CD14-positive monocyte (primary cell): ENCODE measurements around the gene MOV10. TPM values are rescaled to one million over a fixed set of nuclear protein-coding genes. Genes with fewer than 3 reads are reported as not detected.

ENCODE experiments used
- DNase-seq, 3 donors: peaks; one replicate each; pipeline ENCODE4 v3.0.0-alpha.2; 2011 to 2022
- H2AFZ ChIP-seq: 2 replicates; pipeline ENCODE4 v1.6.0; 2012; ENCODE audit warnings: mild to moderate bottlenecking, low read depth, low read length, inconsistent platforms; ENCODE audit not compliant: insufficient read depth, poor library complexity, severe bottlenecking
- H3K27ac ChIP-seq, 2 donors: 1 replicate in 1 of 2; 2 replicates in 1 of 2; pipeline ENCODE4 v1.5.1; 2012 to 2013; ENCODE audit warnings: low read length in 2 of 2, control low read depth in 1 of 2, inconsistent platforms in 1 of 2, low read depth in 1 of 2, mild to moderate bottlenecking in 1 of 2
- H3K27me3 ChIP-seq, 2 donors: one replicate each; pipeline versions ENCODE4 v1.6.0 to v1.6.1; 2011 to 2013; ENCODE audit warnings: low read length in 2 of 2; ENCODE audit not compliant: control insufficient read depth in 2 of 2, insufficient read depth in 2 of 2
- H3K36me3 ChIP-seq, 2 donors: replicated peaks in 1 of 2; 1 replicate in 1 of 2; 2 replicates in 1 of 2; pipeline versions ENCODE4 v1.5.1 to v1.6.1; 2012 to 2013; ENCODE audit warnings: low read length in 2 of 2, control low read depth in 1 of 2, inconsistent platforms in 1 of 2, mild to moderate bottlenecking in 1 of 2; ENCODE audit not compliant: insufficient read depth in 2 of 2, control insufficient read depth in 1 of 2
- H3K4me1 ChIP-seq, 2 donors: 1 replicate in 1 of 2; 2 replicates in 1 of 2; pipeline versions ENCODE4 v1.5.1 to v1.6.1; 2012 to 2013; ENCODE audit warnings: low read length in 2 of 2, control low read depth in 1 of 2, inconsistent platforms in 1 of 2, mild to moderate bottlenecking in 1 of 2, moderate library complexity in 1 of 2; ENCODE audit not compliant: insufficient read depth in 2 of 2, control insufficient read depth in 1 of 2
- H3K4me2 ChIP-seq: replicated peaks from 2 replicates; pipeline ENCODE3; 2012; ENCODE audit warnings: low read length, moderate library complexity, mild to moderate bottlenecking; ENCODE audit not compliant: poor library complexity, severe bottlenecking; ENCODE audit errors: extremely low read depth
- H3K4me3 ChIP-seq, 3 experiments: fragments of 200-600 bp in 1 of 3; sonication (generic) in 1 of 3; replicated peaks in 1 of 3; 1 replicate in 2 of 3; 2 replicates in 1 of 3; pipeline ENCODE4 v1.5.1; 2011 to 2013; ENCODE audit warnings: low read length in 3 of 3, mild to moderate bottlenecking in 3 of 3, control low read depth in 2 of 3, low read depth in 2 of 3, inconsistent platforms in 1 of 3, moderate library complexity in 1 of 3
- H3K79me2 ChIP-seq: 2 replicates; pipeline ENCODE4 v1.6.0; 2012; ENCODE audit warnings: mild to moderate bottlenecking, control low read depth, inconsistent platforms, low read length, moderate library complexity; ENCODE audit not compliant: insufficient read depth
- H3K9ac ChIP-seq: 2 replicates; pipeline ENCODE4 v1.6.0; 2017; ENCODE audit warnings: low read length, mild to moderate bottlenecking; ENCODE audit not compliant: insufficient read depth, poor library complexity, severe bottlenecking
- H3K9me3 ChIP-seq, 2 donors: replicated peaks in 1 of 2; 1 replicate in 1 of 2; 2 replicates in 1 of 2; pipeline versions ENCODE4 v1.5.1 to v1.6.1; 2012 to 2013; ENCODE audit warnings: low read length in 2 of 2, control low read depth in 1 of 2; ENCODE audit not compliant: control insufficient read depth in 1 of 2, insufficient read depth in 1 of 2
- H4K20me1 ChIP-seq: 2 replicates; pipeline ENCODE4 v1.6.0; 2012; ENCODE audit warnings: mild to moderate bottlenecking, low read length, control low read depth, moderate library complexity; ENCODE audit not compliant: insufficient read depth
- H3K27ac Mint-ChIP-seq, 7 donors: one replicate each; pipeline ENCODE4 v1.8.0; 2020; ENCODE audit warnings: mild to moderate bottlenecking in 7 of 7, mixed read lengths in 7 of 7, moderate library complexity in 6 of 7, inconsistent platforms in 2 of 7
- H3K27me3 Mint-ChIP-seq, 3 donors: one replicate each; pipeline ENCODE4 v1.8.0; 2021 to 2022; ENCODE audit warnings: low read depth in 3 of 3, mild to moderate bottlenecking in 3 of 3, mixed read lengths in 3 of 3, moderate library complexity in 3 of 3, inconsistent platforms in 1 of 3
- H3K36me3 Mint-ChIP-seq, 2 donors: one replicate each; pipeline ENCODE4 v1.8.0; 2020; ENCODE audit warnings: mixed read lengths in 2 of 2, inconsistent platforms in 1 of 2, mild to moderate bottlenecking in 1 of 2
- H3K4me1 Mint-ChIP-seq: one replicate; pipeline ENCODE4 v1.8.0; 2020; ENCODE audit warnings: mild to moderate bottlenecking, mixed read lengths
- H3K4me3 Mint-ChIP-seq, 2 donors: one replicate each; pipeline ENCODE4 v1.8.0; 2020; ENCODE audit warnings: mild to moderate bottlenecking in 2 of 2, mixed read lengths in 2 of 2, moderate library complexity in 1 of 2
- H3K9me3 Mint-ChIP-seq, 7 donors: one replicate each; pipeline ENCODE4 v1.8.0; 2020 to 2022; ENCODE audit warnings: mixed read lengths in 7 of 7, mild to moderate bottlenecking in 6 of 7, moderate library complexity in 6 of 7, inconsistent platforms in 2 of 7
- CTCF ChIP-seq: fragments of 200-600 bp; IDR thresholded peaks from one replicate; pipeline ENCODE4 v1.8.0; 2022; ENCODE audit warnings: antibody characterized with exemption, mild to moderate bottlenecking
- WGBS: methylation state at CpG from one replicate; pipeline ENCODE4 v1.1.5; 2013; ENCODE audit warnings: missing lambda C conversion rate; ENCODE audit not compliant: insufficient coverage; 5-methylcytosine and 5-hydroxymethylcytosine counted together
- intact Hi-C, 2 donors: fragments of 100-400 bp; cut with micrococcal nuclease; formaldehyde crosslinking; loops; one replicate each; pipeline versions ENCODE4 v1.15.0 to v1.15.1; 2023
- polyA plus RNA-seq, 3 donors: library from polyadenylated mRNA; depleted of rRNA in 1 of 3; unstranded in 2 of 3; stranded (reverse) in 1 of 3; fragments of 300-500 nt in 2 of 3; fragments of >200 nt in 1 of 3; fragmentation: Illumina TruSeq in 2 of 3; gene quantifications; 1 replicate in 2 of 3; 2 replicates in 1 of 3; pipeline ENCODE4 v1.2.3, GENCODE V29; 2012 to 2021

MOV10 gene
- polyA plus RNA-seq, 3 donors = 12.0 to 61.2 (median 13.6) TPM

DNA sequence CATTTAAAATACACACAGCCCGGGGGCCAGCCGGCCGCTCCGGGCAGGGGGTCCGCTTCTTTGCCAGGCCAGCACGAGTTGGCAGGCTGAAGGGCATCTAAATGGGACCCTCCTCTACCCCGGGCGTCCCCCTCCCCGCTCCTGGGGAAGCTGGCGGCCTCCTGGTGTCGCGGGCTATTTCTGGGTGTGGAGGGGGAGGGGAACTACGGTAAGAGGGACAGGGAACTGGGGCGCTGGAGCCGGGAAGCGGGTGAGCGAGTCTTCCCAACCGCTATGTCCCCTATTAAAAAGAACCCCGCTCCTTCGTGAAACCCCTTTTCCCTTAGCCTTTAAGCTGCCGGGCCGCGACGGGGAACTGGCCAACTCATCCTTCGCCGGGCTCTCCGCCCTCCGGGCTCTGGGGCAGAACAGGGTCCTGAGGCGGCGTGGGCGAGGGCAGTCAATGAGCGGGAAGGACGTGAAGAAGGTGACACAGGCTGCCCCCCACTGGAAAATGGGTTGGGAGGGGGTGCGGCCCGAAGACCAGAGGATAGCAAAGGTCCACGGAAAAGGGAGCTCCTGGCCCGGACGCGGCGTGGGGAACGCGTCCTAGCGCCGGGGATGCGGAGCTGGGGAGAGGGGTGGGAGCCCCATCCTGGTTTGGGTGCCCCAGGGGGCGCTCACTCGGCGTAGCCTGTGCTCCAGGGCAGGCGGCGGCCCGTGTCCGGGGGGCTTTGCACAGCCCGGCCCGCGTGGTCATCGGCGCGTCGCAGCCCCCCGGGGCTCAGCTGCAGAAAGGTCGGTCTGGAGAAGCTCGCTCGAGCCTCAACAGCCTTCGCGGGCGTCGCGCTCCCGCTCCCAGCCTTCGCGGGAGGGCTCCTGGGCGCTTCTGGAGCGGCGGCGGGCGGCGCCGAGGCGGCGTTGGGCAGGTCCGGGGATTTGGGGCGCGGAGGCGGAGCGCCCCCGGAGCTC lies 40.1 kb downstream of the MOV10 start:
- no peaks in the 10 kb centered on the region for H3K9me3 ChIP-seq
- intact Hi-C loops = loop anchor here (5.0 to 10.0 kb wide), 6 partner anchors 93 to 1570 kb away; partner anchors contain the start of genes LRIG2 (in 1 of the 2) and SLC16A1 (in 1 of the 2)
- no peaks in the 10 kb centered on the region for H4K20me1 ChIP-seq
- peak overlapping the region; percentile 89 to 94 for H3K4me3 Mint-ChIP-seq
- under 1% methylated on average over 79 of the region's 86 CpGs for WGBS
- DNase-seq = peak in 2 of 3 donors; percentile 26 to 34
- peak overlapping the region in 3 of 7 donors; percentile 40 to 73 (median 68) for H3K27ac Mint-ChIP-seq
- no peak overlapping the region for H3K27ac ChIP-seq
- peaks cover 25 to 52% (median 33%) of the 10 kb centered on the region in 3 donors for H3K27me3 Mint-ChIP-seq
- TF ChIP-seq CTCF = no peak
- peaks cover 0 to 14% of the 10 kb centered on the region in 2 donors for H3K27me3 ChIP-seq
- no peaks in the 10 kb centered on the region for H3K36me3 ChIP-seq
- H3K4me1 Mint-ChIP-seq = peaks cover 28% of the 10 kb centered on the region
- H2AFZ ChIP-seq = peak overlapping the region; percentile 62
- H3K4me1 ChIP-seq = peaks cover 32 to 38% of the 10 kb centered on the region in 2 donors
- H3K36me3 Mint-ChIP-seq = peaks cover 0 to 1% of the 10 kb centered on the region in 2 donors
- H3K79me2 ChIP-seq = no peaks in the 10 kb centered on the region
- H3K9ac ChIP-seq = peak overlapping the region; percentile 19
- no peaks in the 10 kb centered on the region for H3K9me3 Mint-ChIP-seq
- H3K4me3 ChIP-seq = peak overlapping the region; percentile 16 to 76 (median 44)
- H3K4me2 ChIP-seq = peak overlapping the region; percentile 86

DNA sequence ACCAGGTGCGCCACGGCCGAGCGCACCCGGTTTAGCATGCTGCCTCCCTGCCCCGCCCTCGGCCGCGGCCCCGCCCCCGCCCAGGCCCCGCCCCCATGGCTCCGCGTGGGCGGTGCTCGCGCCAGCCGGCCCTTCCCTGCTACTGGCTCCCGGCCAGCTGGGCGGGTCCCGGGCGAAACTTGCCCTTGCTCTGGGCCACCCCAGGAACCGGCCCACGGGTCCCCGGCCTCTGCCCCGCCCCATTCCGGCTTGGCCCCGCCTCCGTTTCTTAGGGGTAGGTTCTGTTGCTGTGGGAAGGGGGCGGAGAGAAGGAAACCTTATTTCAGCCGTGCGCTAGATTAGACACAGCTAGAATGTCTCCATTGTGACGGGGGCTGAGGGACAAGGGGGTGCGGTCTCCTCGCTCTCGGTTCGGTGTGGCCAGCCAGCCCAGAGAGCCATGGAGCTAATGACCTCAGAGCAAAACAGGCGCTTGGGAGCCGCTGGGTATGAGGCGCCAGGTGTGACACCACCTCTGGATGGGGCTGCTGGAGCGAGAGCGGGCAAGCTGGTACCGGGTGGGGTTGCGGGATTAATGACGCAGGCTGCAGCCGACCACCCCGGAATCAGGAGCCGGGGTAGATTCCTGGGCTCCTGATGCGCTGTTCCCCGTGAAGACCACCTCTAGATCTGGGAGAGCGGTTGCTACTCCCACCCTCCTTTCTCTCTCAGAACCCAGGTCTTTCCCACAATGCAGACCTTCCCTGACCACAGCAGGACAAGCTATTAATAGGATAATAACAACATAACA lies 41.0 kb downstream of the MOV10 start, which contains the start of gene PPM1J:
Gene PPM1J, minus strand, starts transcription at position 69 of the 790 bp plus-strand sequence. Its CDS starts 31 bp downstream, at position 38.
- Histone ChIP-seq H3K27ac (no peak within 1 kb of the TSS), H3K4me2 (peak within 1 kb of the TSS; percentile 86), H3K9me3 (no peaks in the 10 kb centered on the region), H3K79me2 (no peaks in the 10 kb centered on the region), H3K9ac (peak within 1 kb of the TSS; percentile 19), H2AFZ (peak within 1 kb of the TSS; percentile 67), H3K27me3 (peaks cover 0 to 14% of the 10 kb centered on the region in 2 donors), H3K36me3 (no peaks in the 10 kb centered on the region), H3K4me1 (peaks cover 32 to 38% of the 10 kb centered on the region in 2 donors), H3K4me3 (peak within 1 kb of the TSS; percentile 46 to 76 (median 57)), H4K20me1 (no peaks in the 10 kb centered on the region)
- Mint-ChIP-seq H3K4me1 (peaks cover 28% of the 10 kb centered on the region), H3K27me3 (peaks cover 26 to 46% (median 32%) of the 10 kb centered on the region in 3 donors), H3K27ac (peak within 1 kb of the TSS in 6 of 7 donors; percentile 40 to 80 (median 70)), H3K36me3 (peaks cover 0 to 1% of the 10 kb centered on the region in 2 donors), H3K4me3 (peak within 1 kb of the TSS; percentile 89 to 94), H3K9me3 (no peaks in the 10 kb centered on the region)
- WGBS = under 1% methylated on average over 44 of the region's 51 CpGs
- DNase-seq = peak; percentile 90 to 95 (median 92)
- intact Hi-C loops = loop anchor here (2.0 to 10.0 kb wide), 6 partner anchors 89 to 1569 kb away; partner anchors contain the start of genes LRIG2 (in 1 of the 2) and SLC16A1 (in 1 of the 2)
- no peak for TF ChIP-seq CTCF
